CD14-positive monocyte (primary cell): Measurements from ENCODE around the gene CD200R1. TPM values are rescaled to one million over a fixed set of nuclear protein-coding genes. Genes with fewer than 3 reads are reported as not detected.
A peak's percentile ranks its signal among the peaks of the same experiment; 100 is the strongest.

Source experiments
- DNase-seq, 3 donors: peaks; one replicate each; pipeline ENCODE4 v3.0.0-alpha.2; 2011 to 2022
- H2AFZ ChIP-seq: 2 replicates; pipeline ENCODE4 v1.6.0; 2012; ENCODE audit warnings: mild to moderate bottlenecking, low read depth, low read length, inconsistent platforms; ENCODE audit not compliant: insufficient read depth, poor library complexity, severe bottlenecking
- H3K27ac ChIP-seq, 2 donors: 1 replicate in 1 of 2; 2 replicates in 1 of 2; pipeline ENCODE4 v1.5.1; 2012 to 2013; ENCODE audit warnings: low read length in 2 of 2, control low read depth in 1 of 2, inconsistent platforms in 1 of 2, low read depth in 1 of 2, mild to moderate bottlenecking in 1 of 2
- H3K27me3 ChIP-seq, 2 donors: one replicate each; pipeline versions ENCODE4 v1.6.0 to v1.6.1; 2011 to 2013; ENCODE audit warnings: low read length in 2 of 2; ENCODE audit not compliant: control insufficient read depth in 2 of 2, insufficient read depth in 2 of 2
- H3K36me3 ChIP-seq, 2 donors: replicated peaks in 1 of 2; 1 replicate in 1 of 2; 2 replicates in 1 of 2; pipeline versions ENCODE4 v1.5.1 to v1.6.1; 2012 to 2013; ENCODE audit warnings: low read length in 2 of 2, control low read depth in 1 of 2, inconsistent platforms in 1 of 2, mild to moderate bottlenecking in 1 of 2; ENCODE audit not compliant: insufficient read depth in 2 of 2, control insufficient read depth in 1 of 2
- H3K4me1 ChIP-seq, 2 donors: 1 replicate in 1 of 2; 2 replicates in 1 of 2; pipeline versions ENCODE4 v1.5.1 to v1.6.1; 2012 to 2013; ENCODE audit warnings: low read length in 2 of 2, control low read depth in 1 of 2, inconsistent platforms in 1 of 2, mild to moderate bottlenecking in 1 of 2, moderate library complexity in 1 of 2; ENCODE audit not compliant: insufficient read depth in 2 of 2, control insufficient read depth in 1 of 2
- H3K4me2 ChIP-seq: replicated peaks from 2 replicates; pipeline ENCODE3; 2012; ENCODE audit warnings: low read length, moderate library complexity, mild to moderate bottlenecking; ENCODE audit not compliant: poor library complexity, severe bottlenecking; ENCODE audit errors: extremely low read depth
- H3K4me3 ChIP-seq, 3 experiments: fragments of 200-600 bp in 1 of 3; sonication (generic) in 1 of 3; replicated peaks in 1 of 3; 1 replicate in 2 of 3; 2 replicates in 1 of 3; pipeline ENCODE4 v1.5.1; 2011 to 2013; ENCODE audit warnings: low read length in 3 of 3, mild to moderate bottlenecking in 3 of 3, control low read depth in 2 of 3, low read depth in 2 of 3, inconsistent platforms in 1 of 3, moderate library complexity in 1 of 3
- H3K79me2 ChIP-seq: 2 replicates; pipeline ENCODE4 v1.6.0; 2012; ENCODE audit warnings: mild to moderate bottlenecking, control low read depth, inconsistent platforms, low read length, moderate library complexity; ENCODE audit not compliant: insufficient read depth
- H3K9ac ChIP-seq: 2 replicates; pipeline ENCODE4 v1.6.0; 2017; ENCODE audit warnings: low read length, mild to moderate bottlenecking; ENCODE audit not compliant: insufficient read depth, poor library complexity, severe bottlenecking
- H3K9me3 ChIP-seq, 2 donors: replicated peaks in 1 of 2; 1 replicate in 1 of 2; 2 replicates in 1 of 2; pipeline versions ENCODE4 v1.5.1 to v1.6.1; 2012 to 2013; ENCODE audit warnings: low read length in 2 of 2, control low read depth in 1 of 2; ENCODE audit not compliant: control insufficient read depth in 1 of 2, insufficient read depth in 1 of 2
- H4K20me1 ChIP-seq: 2 replicates; pipeline ENCODE4 v1.6.0; 2012; ENCODE audit warnings: mild to moderate bottlenecking, low read length, control low read depth, moderate library complexity; ENCODE audit not compliant: insufficient read depth
- H3K27ac Mint-ChIP-seq, 7 donors: one replicate each; pipeline ENCODE4 v1.8.0; 2020; ENCODE audit warnings: mild to moderate bottlenecking in 7 of 7, mixed read lengths in 7 of 7, moderate library complexity in 6 of 7, inconsistent platforms in 2 of 7
- H3K27me3 Mint-ChIP-seq, 3 donors: one replicate each; pipeline ENCODE4 v1.8.0; 2021 to 2022; ENCODE audit warnings: low read depth in 3 of 3, mild to moderate bottlenecking in 3 of 3, mixed read lengths in 3 of 3, moderate library complexity in 3 of 3, inconsistent platforms in 1 of 3
- H3K36me3 Mint-ChIP-seq, 2 donors: one replicate each; pipeline ENCODE4 v1.8.0; 2020; ENCODE audit warnings: mixed read lengths in 2 of 2, inconsistent platforms in 1 of 2, mild to moderate bottlenecking in 1 of 2
- H3K4me1 Mint-ChIP-seq: one replicate; pipeline ENCODE4 v1.8.0; 2020; ENCODE audit warnings: mild to moderate bottlenecking, mixed read lengths
- H3K4me3 Mint-ChIP-seq, 2 donors: one replicate each; pipeline ENCODE4 v1.8.0; 2020; ENCODE audit warnings: mild to moderate bottlenecking in 2 of 2, mixed read lengths in 2 of 2, moderate library complexity in 1 of 2
- H3K9me3 Mint-ChIP-seq, 7 donors: one replicate each; pipeline ENCODE4 v1.8.0; 2020 to 2022; ENCODE audit warnings: mixed read lengths in 7 of 7, mild to moderate bottlenecking in 6 of 7, moderate library complexity in 6 of 7, inconsistent platforms in 2 of 7
- WGBS: methylation state at CpG from one replicate; pipeline ENCODE4 v1.1.5; 2013; ENCODE audit warnings: missing lambda C conversion rate; ENCODE audit not compliant: insufficient coverage; 5-methylcytosine and 5-hydroxymethylcytosine counted together
- intact Hi-C, 2 donors: fragments of 100-400 bp; cut with micrococcal nuclease; formaldehyde crosslinking; loops; one replicate each; pipeline versions ENCODE4 v1.15.0 to v1.15.1; 2023
- polyA plus RNA-seq, 3 donors: library from polyadenylated mRNA; depleted of rRNA in 1 of 3; unstranded in 2 of 3; stranded (reverse) in 1 of 3; fragments of 300-500 nt in 2 of 3; fragments of >200 nt in 1 of 3; fragmentation: Illumina TruSeq in 2 of 3; gene quantifications; 1 replicate in 2 of 3; 2 replicates in 1 of 3; pipeline ENCODE4 v1.2.3, GENCODE V29; 2012 to 2021
- TF ChIP-seq, protein P1 (sequence below): fragments of 200-600 bp; IDR thresholded peaks from one replicate; pipeline ENCODE4 v1.8.0; 2022; ENCODE audit warnings: antibody characterized with exemption, mild to moderate bottlenecking

CD200R1 gene
- polyA plus RNA-seq, 3 donors: 1.5 to 9.0 (median 1.6) TPM

DNA sequence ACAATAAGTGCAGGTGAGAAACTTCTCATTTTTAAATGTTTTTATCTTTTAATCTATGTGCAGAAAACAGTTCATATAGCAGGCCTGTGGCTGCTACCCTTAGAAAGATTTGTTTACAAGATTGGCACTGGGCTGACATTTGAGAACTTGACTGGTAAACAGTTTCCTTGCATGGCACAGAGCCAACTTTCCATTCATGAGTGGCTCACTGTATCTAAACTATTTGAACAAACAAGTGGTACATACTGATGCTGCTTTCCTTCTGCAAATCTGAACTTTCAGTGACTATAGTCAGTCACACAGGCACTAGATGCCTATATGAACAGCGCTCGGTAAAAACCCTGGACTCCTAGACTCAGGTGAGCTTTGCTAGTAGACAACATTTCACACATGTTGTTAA, 9.6 kb upstream of the CD200R1 start:
- Histone ChIP-seq H4K20me1 (no peaks in the 10 kb centered on the region), H3K9me3 (no peaks in the 10 kb centered on the region), H3K4me2 (no peak overlapping the region), H3K9ac (no peak overlapping the region), H3K4me3 (no peak overlapping the region), H3K27me3 (no peaks in the 10 kb centered on the region), H2AFZ (no peak overlapping the region), H3K4me1 (peaks cover 4 to 9% of the 10 kb centered on the region in 2 donors), H3K27ac (no peak overlapping the region), H3K36me3 (no peaks in the 10 kb centered on the region), H3K79me2 (no peaks in the 10 kb centered on the region)
- H3K4me1 Mint-ChIP-seq: peaks cover 9% of the 10 kb centered on the region
- intact Hi-C loops: loop anchor here (5.0 kb wide), 2 partner anchors 252 to 342 kb away; partner anchors contain the start of gene CCDC80 (in 1 of the 2)
- 100% methylated on average over 2 of the region's 2 CpGs for WGBS
- no peak for DNase-seq
- H3K27me3 Mint-ChIP-seq: no peaks in the 10 kb centered on the region
- no peaks in the 10 kb centered on the region for H3K36me3 Mint-ChIP-seq
- peaks cover 0 to 2% (median 0%) of the 10 kb centered on the region in 7 donors for H3K9me3 Mint-ChIP-seq
- TF ChIP-seq, protein P1, sequence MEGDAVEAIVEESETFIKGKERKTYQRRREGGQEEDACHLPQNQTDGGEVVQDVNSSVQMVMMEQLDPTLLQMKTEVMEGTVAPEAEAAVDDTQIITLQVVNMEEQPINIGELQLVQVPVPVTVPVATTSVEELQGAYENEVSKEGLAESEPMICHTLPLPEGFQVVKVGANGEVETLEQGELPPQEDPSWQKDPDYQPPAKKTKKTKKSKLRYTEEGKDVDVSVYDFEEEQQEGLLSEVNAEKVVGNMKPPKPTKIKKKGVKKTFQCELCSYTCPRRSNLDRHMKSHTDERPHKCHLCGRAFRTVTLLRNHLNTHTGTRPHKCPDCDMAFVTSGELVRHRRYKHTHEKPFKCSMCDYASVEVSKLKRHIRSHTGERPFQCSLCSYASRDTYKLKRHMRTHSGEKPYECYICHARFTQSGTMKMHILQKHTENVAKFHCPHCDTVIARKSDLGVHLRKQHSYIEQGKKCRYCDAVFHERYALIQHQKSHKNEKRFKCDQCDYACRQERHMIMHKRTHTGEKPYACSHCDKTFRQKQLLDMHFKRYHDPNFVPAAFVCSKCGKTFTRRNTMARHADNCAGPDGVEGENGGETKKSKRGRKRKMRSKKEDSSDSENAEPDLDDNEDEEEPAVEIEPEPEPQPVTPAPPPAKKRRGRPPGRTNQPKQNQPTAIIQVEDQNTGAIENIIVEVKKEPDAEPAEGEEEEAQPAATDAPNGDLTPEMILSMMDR: no peak
- H3K27ac Mint-ChIP-seq: no peak overlapping the region
- H3K4me3 Mint-ChIP-seq: no peak overlapping the region

DNA sequence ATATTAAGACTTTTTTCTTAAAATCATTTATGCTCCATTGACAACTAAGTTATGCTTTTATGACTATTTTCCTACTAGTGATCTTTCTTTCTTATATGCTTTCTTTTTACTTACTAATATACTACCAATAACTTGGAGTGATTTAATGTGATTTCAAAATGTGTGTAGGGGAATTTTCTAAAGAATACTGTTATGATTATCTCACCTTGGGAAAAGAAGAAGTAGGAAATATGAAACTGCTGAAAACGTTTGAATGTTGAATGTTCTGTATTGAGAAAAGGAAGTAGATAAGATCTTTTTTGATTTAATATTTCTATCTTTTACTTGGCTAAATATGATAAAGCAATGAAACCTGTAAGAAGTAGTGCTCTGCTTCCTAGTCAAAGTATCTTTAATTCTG, 7.8 kb upstream of the CD200R1 start:
- Mint-ChIP-seq H3K9me3 (peaks cover 0 to 2% (median 0%) of the 10 kb centered on the region in 7 donors), H3K36me3 (no peaks in the 10 kb centered on the region), H3K27ac (peak overlapping the region in 1 of 7 donors; percentile 2), H3K4me3 (no peak overlapping the region), H3K4me1 (peaks cover 19% of the 10 kb centered on the region), H3K27me3 (no peaks in the 10 kb centered on the region)
- no peak overlapping the region for H3K27ac ChIP-seq
- H3K9me3 ChIP-seq: no peaks in the 10 kb centered on the region
- TF ChIP-seq, protein P1: no peak
- H2AFZ ChIP-seq: no peak overlapping the region
- DNase-seq: peak in 1 of 3 donors; percentile 22
- H3K4me2 ChIP-seq: no peak overlapping the region
- H4K20me1 ChIP-seq: no peaks in the 10 kb centered on the region
- H3K4me1 ChIP-seq: peaks cover 11 to 14% of the 10 kb centered on the region in 2 donors
- WGBS: no CpG with 5 or more reads among the region's 1 CpG
- H3K79me2 ChIP-seq: no peaks in the 10 kb centered on the region
- no peaks in the 10 kb centered on the region for H3K27me3 ChIP-seq
- H3K9ac ChIP-seq: no peak overlapping the region
- H3K36me3 ChIP-seq: no peaks in the 10 kb centered on the region
- H3K4me3 ChIP-seq: no peak overlapping the region
- intact Hi-C loops: loop anchor here (5.0 kb wide), 2 partner anchors 250 to 340 kb away; partner anchors contain the start of gene CCDC80 (in 1 of the 2)
